Gastrocnemius medialis (tissue), 4 donors: ENCODE results near the gene IL15.

Source experiments
- POLR2A ChIP-seq, 2 donors: fragments of 450-650 bp; IDR thresholded peaks; one replicate each; pipeline ENCODE4 v1.6.1; 2017; ENCODE audit warnings: antibody characterized with exemption in 2 of 2, mild to moderate bottlenecking in 2 of 2, moderate library complexity in 2 of 2
- TF ChIP-seq, protein P1 (sequence below), 5 experiments: fragments of 450-650 bp in 3 of 5; fragments of 200-600 bp in 2 of 5; sonication (generic) in 2 of 5; IDR thresholded peaks in 4 of 5; conservative IDR thresholded peaks in 1 of 5; 1 replicate in 4 of 5; 2 replicates in 1 of 5; pipeline ENCODE4 v1.5.1; 2016 to 2019; ENCODE audit warnings: antibody characterized with exemption in 5 of 5, mild to moderate bottlenecking in 3 of 5, moderate library complexity in 3 of 5

DNA sequence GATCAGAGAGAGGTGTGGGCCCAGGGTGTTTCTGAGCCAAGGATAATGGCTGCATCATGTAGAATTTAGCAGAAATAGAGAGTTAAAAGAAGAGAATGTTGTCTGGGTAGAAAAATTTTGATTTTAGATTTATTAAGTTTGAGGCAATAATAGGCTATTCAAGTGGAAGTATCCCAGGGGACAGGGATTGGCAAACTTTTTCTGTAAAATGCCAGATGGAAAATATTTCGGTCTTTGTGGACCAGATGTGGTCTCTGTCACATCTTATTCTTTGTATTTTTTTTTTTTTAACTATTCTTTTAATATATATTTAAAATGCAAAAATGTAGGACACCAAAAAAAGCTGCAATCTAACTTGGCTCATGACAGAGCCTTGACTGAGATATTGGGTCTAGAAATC lies 33.1 kb downstream of the IL15 start:
- TF ChIP-seq POLR2A (IDR thresholded peaks at IDR 0.05) = no peak
- TF ChIP-seq, protein P1, sequence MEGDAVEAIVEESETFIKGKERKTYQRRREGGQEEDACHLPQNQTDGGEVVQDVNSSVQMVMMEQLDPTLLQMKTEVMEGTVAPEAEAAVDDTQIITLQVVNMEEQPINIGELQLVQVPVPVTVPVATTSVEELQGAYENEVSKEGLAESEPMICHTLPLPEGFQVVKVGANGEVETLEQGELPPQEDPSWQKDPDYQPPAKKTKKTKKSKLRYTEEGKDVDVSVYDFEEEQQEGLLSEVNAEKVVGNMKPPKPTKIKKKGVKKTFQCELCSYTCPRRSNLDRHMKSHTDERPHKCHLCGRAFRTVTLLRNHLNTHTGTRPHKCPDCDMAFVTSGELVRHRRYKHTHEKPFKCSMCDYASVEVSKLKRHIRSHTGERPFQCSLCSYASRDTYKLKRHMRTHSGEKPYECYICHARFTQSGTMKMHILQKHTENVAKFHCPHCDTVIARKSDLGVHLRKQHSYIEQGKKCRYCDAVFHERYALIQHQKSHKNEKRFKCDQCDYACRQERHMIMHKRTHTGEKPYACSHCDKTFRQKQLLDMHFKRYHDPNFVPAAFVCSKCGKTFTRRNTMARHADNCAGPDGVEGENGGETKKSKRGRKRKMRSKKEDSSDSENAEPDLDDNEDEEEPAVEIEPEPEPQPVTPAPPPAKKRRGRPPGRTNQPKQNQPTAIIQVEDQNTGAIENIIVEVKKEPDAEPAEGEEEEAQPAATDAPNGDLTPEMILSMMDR (IDR thresholded peaks at IDR 0.05 in 4 of 5, conservative IDR thresholded peaks at IDR 0.05 in 1 of 5) = no peak
